ENCODE data around the gene MUSTN1. TPM values are rescaled to one million over a fixed set of nuclear protein-coding genes. Genes with fewer than 3 reads are reported as not detected.

MUSTN1 gene
- total and polyA plus RNA-seq, 2 of the 13 experiments (the other 11 are each of a cell fraction or from before 2014, with no cell fraction given) = 0.84 to 1.4 TPM

DNA sequence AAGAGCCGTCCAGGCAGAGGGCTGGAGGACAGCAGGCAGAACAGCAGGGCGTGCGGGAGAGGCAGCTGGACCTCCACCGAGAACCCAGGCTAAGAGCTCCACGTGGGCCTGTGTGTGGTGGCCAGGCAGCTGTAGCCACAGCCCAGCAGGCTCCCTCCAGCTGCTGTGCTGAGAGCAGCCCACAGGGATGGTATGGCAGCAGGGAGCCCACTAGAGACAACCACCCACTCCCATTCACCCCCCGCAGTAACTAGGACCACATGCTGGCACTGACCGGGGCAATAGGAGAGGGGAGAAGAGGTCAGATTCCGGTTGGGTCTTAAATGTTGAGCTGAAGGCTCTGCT lies 25.6 kb upstream of the MUSTN1 start (continued):
- TF ChIP-seq ZBTB39 (CRISPR knock-in tag; IDR thresholded peaks at IDR 0.05) = no peak
- no peak for TF ChIP-seq MZF1 (CRISPR knock-in tag; IDR thresholded peaks at IDR 0.05; ENCODE audit: borderline replicate concordance)
- no peak for TF ChIP-seq NONO (IDR thresholded peaks at IDR 0.05)
- TF ChIP-seq NONO (CRISPR knock-in tag; conservative IDR thresholded peaks at IDR 0.05) = no peak
- no peak for TF ChIP-seq KDM5A (IDR thresholded peaks at IDR 0.05; ENCODE audit: borderline replicate concordance, low read length)

DNA sequence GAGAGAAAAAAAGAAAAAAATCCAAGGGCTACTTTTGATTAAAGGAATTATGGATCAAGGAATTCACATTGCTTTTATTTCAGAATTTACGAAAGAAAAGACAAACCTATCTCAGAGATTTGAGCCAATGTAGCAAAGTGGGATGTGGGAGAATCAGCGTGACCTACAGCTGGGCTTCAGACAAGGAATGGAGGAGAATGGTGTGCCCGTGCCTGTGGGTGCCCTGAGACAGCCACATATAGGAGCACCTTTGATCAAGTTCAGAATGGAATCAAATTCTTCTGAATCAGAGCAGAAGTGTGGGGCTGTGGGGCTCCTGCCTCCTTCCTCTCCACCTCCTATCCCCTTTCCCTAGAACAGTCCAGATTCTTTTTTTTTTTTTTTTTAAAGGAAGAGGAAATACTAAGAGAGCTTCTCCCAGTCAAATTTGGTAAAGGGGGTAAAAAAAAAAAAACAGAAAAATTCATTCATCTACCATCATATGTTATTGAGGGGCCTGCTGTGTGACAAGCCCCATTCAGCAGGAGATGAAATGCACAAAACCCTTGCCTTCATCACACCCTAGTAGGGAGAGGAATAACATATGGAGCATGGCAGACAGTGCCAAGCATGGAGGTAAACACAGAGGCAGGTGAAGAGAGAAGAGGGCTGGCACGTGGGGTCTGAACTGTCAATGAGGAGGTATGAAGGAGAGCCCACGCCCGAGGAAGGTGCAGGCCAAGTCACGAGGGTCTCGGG lies 25.0 kb upstream of the MUSTN1 start:
- Histone ChIP-seq H3K9ac (ENCODE audit: insufficient read depth, low read depth, low read length) (no peak overlapping the region), H3K9me3 (ENCODE audit: low read length) (no peaks in the 10 kb centered on the region), H3K27ac (ENCODE audit: extremely low read length, insufficient read depth, low read length) (no peak overlapping the region), H3K27me3 (ENCODE audit: control insufficient read depth in 1 of 2, insufficient read depth in 2 of 2, low read length in 2 of 2) (no peaks in the 10 kb centered on the region), H3K79me2 (ENCODE audit: insufficient read depth, low read length) (no peaks in the 10 kb centered on the region), H3K36me3 (replicated peaks in 1 of 2; ENCODE audit: control insufficient read depth in 1 of 2, insufficient read depth in 2 of 2, low read length in 2 of 2) (no peaks in the 10 kb centered on the region), H3K4me2 (ENCODE audit: low read depth, low read length) (no peak overlapping the region), H2AFZ (ENCODE audit: low read length) (no peak overlapping the region), H3K4me3 (replicated peaks in 1 of 3; ENCODE audit: insufficient read depth in 1 of 3, low read depth in 2 of 3, low read length in 3 of 3) (no peak overlapping the region), H4K20me1 (ENCODE audit: insufficient read depth, low read length) (no peaks in the 10 kb centered on the region), H3K4me1 (ENCODE audit: insufficient read depth, low read length) (no peaks in the 10 kb centered on the region)
- FAIRE-seq (no peak), DNase-seq (ENCODE audit: low spot score) (no peak), ATAC-seq (no peak)
- CTCF ChIA-PET (ENCODE audit: low intra/inter-chr PET ratio, low total read pairs) = no interaction called here
- intact Hi-C loops (cut with micrococcal nuclease; ENCODE audit: unreplicated experiment) (no loop called here), in situ Hi-C loops (cut with HindIII; ENCODE audit: extremely low pct_ligation_motif_present, low pct_unique_long_range_greater_than_20kb) (loop anchor here (10.0 kb wide), 1 partner anchor 75 kb away; no protein-coding TSS in a partner anchor)
- WGBS (ENCODE audit: low lambda C conversion rate) = 94% methylated on average over 8 of the region's 8 CpGs
- POLR2A ChIA-PET = no interaction called here
- BruUV-seq (replicated peaks) = no TSS peak
- no peak for TF ChIP-seq ZSCAN9 (CRISPR knock-in tag; IDR thresholded peaks at IDR 0.05; ENCODE audit: borderline replicate concordance)
- TF ChIP-seq CSRNP1 (CRISPR knock-in tag; IDR thresholded peaks at IDR 0.05) = no peak
- TF ChIP-seq MNT (IDR thresholded peaks at IDR 0.05) = no peak
- TF ChIP-seq KAT2B (IDR thresholded peaks at IDR 0.05; ENCODE audit: borderline replicate concordance, low read depth, low read length) = no peak
- TF ChIP-seq, protein P1, sequence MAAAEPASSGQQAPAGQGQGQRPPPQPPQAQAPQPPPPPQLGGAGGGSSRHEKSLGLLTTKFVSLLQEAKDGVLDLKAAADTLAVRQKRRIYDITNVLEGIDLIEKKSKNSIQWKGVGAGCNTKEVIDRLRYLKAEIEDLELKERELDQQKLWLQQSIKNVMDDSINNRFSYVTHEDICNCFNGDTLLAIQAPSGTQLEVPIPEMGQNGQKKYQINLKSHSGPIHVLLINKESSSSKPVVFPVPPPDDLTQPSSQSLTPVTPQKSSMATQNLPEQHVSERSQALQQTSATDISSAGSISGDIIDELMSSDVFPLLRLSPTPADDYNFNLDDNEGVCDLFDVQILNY (CRISPR knock-in tag; conservative IDR thresholded peaks at IDR 0.05) = no peak
- no peak for TF ChIP-seq MAFG (CRISPR knock-in tag; IDR thresholded peaks at IDR 0.05)
- no peak for TF ChIP-seq SRY (CRISPR knock-in tag; IDR thresholded peaks at IDR 0.05)
- no peak for TF ChIP-seq PAX8 (CRISPR knock-in tag; IDR thresholded peaks at IDR 0.05; ENCODE audit: borderline replicate concordance)
- TF ChIP-seq SMAD3 (CRISPR knock-in tag; IDR thresholded peaks at IDR 0.05) = no peak
- no peak for TF ChIP-seq PHF5A (CRISPR knock-in tag; IDR thresholded peaks at IDR 0.05; ENCODE audit: low read depth, unreplicated experiment)
- TF ChIP-seq ZNF275 (CRISPR knock-in tag; IDR thresholded peaks at IDR 0.05; ENCODE audit: borderline replicate concordance) = no peak
